HG02884 (cell line): ENCODE measurements around the gene NDUFB10.

ENCODE experiments used
- ATAC-seq: cut with Tn5 transposase; IDR thresholded peaks from one replicate; pipeline ENCODE4 v1.9.1; 2021; ENCODE audit warnings: mild to moderate bottlenecking, moderate library complexity; ENCODE audit not compliant: unreplicated experiment

Gene NDUFB10

DNA sequence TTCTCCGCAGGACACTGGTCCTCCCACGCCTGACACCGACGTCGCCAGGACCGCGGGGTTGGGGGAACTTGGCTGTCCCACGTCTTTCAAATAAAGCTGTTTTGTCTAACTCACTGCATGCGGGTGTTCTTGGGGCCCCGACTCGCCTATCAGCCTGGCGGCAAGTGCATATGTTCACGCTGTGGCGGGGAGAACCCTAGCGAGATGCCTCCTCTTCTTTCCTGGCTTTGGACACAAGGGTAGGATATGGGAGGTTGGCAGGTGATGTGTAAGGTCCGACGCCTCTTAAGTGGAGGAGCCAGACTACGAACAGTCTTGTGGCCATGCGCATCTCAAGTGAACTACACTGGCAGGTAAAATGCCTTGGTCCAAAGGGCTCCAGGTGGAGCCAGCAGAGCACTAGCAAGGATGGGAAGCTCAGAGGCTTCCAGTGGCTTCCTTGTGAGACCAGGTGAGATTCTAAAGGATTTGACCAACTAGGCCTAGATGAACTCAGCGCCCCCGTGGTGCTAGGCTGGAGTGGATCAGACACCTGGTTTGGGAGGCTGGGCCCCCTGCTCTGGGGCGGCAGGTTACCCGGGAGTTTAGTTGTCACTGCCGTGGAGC lies 6.2 kb downstream of the NDUFB10 start:
- ATAC-seq, result no peak

DNA sequence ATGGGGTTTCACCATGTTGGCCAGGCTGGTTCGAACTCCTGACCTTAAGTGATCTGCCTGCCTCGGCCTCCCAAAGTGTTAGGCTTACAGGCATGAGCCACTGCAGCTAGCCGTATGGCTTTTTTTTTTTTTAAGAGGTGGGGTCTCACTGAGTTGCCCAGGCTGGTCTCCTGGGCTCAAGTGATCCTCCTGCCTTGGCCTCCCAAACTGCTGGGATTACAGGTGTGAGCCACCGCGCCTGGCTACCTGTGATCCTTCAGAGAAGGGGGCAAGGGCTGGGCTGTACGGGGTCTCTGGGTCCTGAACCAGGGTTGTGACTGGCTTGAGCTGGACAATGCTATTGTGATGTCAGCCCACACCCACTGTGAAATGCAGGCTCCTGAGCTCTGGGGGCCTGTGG lies 7.1 kb downstream of the NDUFB10 start, which contains the start of gene RNF151:
Gene RNF151 (plus strand): TSS at position 397 of the 400 bp plus-strand sequence. CDS start 26 bp downstream, outside the sequence.
- no peak for ATAC-seq

DNA sequence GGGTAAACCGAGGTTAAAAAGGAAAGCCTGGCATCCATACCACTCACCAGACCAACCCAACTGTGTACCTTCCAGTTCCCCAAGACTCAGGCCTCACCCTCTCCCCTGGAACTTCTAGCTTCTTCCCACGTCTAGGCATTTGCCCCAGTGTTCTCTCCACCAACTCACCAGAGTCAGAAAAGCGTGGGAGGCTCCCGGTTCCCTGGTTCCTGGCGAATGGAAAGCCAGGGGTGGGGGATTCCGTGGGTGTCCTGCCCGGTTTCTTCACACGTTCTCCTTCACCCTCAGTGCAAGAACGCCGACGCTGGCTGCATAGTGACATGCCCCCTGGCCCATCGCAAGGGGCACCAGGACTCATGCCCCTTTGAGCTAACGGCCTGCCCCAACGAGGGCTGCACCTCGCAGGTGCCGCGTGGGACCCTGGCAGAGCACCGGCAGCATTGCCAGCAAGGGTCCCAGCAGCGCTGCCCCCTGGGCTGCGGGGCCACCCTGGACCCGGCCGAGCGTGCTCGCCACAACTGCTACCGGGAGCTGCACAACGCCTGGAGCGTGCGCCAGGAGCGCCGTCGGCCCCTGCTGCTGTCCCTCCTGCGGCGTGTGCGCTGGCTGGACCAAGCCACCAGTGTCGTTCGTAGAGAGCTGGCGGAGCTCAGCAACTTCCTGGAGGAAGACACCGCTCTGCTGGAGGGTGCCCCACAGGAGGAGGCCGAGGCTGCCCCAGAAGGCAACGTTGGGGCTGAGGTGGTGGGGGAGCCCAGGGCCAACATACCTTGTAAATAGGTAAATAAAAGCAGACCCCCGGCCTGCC lies 9.0 kb downstream of the NDUFB10 start:
- no peak for ATAC-seq

DNA sequence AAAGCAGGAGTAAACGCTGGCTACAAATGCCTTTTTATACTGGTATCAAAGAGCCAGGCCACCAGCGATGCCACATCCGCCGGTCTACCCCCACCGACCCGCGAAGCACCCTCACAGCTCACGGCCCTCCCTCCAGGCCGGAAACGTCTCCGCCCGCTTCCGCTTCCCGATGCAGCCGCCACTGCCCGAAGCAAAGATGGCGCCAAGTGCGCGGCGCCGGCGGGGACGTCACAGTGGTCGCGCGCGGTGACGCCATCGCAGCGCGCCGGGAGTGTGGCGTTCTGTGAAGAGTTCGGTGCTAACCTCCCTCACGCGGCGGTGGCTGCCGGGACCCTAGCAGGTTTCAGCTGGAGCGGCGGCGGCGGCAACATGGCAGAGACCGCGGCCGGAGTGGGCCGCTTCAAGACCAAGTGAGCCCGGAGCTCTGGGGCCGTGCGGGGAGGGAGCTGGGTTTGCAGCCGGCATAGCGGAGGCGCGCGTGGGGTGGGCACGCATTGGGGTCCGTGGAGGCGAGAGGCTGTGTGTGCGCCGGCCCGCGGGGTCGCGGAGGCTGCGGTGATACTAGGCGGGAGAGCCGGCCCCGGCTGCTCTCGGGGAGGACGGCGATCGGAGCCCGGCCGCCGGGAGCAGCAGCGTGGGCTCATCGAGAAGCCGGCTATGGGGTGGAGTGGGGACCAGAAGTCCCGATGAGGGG lies 12.6 kb downstream of the NDUFB10 start, which contains the start of gene TBL3:
Gene TBL3 (plus strand): TSS at position 258 of the 694 bp plus-strand sequence. CDS start 112 bp downstream, at position 370.
- peak; percentile 87 for ATAC-seq

DNA sequence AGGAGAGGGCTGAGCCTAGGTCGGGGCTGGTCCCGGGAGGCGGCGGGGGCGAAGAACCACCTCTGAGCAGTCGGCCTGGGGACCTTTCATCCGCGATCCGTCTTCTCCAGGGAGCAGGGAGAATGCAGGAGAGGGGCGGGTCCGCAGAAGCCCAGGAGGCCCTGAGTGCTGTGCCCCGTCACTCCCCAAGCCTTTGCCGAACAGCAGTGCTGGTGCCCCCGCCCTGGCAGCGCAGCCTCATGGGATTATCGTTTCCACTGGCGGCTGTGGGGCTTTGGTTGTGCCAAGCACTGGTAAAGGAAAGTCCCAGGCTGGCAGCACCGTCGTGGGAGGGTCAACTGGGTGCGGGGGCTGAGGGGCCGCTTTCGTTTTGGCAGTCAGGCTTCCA lies 13.1 kb downstream of the NDUFB10 start:
- ATAC-seq, result no peak

DNA sequence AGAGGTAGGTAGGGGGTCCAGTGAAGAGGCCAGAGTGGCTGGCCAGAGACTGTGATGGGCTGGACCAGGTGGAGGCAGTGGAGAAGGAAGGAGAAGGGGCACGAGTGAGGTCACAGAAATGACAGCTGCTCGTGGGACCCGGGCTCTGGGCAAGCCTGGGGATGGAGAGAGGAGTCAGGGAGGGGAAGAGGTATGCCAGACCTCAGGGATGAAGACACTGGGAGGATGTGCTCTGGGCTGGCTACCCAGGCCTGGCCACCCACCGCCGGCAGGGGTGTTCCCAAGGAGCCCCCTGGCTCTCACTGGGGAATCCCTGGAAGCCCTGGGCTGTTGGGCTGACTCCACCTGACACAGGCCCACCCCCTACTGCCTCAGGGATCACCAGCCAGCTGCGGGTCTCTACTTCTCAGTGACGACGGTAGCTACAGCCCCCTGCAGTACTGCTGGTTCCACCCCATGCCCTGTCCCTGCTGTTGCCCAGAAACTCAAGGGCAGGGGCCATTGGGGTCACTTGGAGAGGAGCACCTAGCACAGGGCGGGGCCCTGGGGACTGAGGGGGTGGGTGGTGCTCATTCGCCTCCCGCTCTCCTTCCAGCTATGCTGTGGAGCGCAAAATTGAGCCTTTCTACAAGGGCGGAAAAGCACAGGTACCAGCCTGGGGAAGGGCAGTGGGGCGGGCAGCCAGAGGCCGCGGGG lies 14.3 kb downstream of the NDUFB10 start:
- no peak for ATAC-seq

DNA sequence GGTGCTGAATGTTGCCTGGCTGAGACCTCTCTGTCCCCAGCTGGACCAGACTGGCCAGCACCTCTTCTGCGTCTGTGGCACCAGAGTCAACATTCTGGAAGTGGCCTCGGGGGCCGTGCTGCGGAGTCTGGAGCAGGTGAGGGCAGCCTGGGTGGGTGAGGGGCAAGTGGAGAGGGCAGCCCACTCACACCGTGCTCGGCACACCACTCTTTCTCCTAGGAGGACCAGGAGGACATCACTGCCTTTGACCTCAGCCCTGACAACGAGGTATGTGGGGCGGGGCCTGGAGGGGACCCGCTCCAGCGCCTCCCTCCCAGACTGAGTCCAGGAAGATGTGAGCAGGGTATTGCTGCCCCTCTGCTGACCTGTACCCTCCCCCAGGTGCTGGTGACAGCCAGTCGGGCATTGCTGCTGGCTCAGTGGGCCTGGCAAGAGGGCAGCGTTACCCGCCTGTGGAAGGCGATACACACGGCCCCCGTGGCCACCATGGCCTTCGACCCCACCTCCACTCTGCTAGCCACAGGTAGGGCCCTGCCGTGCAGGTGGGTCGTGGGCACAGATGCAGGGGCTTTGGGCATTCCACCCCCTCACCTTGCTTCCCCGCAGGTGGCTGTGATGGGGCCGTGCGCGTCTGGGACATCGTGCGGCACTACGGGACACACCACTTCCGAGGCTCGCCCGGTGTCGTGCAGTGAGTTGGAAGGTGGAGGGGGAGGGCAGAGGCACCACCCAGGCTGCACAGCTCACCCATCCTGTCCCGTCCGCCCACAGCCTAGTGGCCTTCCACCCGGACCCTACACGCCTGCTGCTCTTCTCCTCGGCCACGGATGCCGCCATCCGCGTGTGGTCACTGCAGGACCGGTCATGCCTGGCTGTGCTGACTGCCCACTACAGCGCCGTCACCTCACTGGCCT lies 15.1 kb downstream of the NDUFB10 start:
- no peak for ATAC-seq

DNA sequence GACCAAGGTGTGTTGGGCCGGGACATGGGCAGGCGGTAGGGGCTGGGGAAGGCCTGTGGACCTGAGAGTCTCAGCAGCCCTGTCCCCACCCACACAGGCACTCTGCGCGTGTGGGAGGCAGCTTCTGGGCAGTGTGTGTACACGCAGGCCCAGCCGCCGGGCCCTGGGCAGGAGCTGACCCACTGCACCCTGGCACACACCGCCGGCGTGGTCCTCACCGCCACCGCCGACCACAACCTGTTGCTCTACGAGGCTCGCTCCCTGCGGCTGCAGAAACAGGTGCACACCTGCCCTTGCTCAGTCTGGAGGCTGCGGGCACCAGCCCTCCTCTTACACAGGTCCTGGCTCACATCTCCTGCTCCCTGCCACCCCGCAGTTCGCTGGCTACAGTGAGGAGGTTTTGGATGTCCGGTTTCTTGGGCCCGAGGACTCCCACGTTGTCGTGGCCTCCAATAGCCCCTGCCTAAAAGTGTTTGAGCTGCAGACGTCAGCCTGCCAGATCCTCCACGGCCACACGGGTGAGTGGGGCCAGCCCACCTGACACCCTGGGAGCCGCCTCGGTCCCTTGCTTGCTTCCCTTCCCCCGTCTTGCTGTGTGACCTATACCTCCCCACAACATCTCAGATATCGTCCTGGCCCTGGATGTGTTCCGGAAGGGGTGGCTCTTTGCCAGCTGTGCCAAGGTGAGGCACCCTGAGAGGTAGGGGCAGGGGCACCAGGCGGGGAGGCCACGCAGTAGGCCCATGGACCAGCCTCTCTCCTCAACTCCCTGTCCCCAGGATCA lies 16.3 kb downstream of the NDUFB10 start:
- ATAC-seq, result no peak

DNA sequence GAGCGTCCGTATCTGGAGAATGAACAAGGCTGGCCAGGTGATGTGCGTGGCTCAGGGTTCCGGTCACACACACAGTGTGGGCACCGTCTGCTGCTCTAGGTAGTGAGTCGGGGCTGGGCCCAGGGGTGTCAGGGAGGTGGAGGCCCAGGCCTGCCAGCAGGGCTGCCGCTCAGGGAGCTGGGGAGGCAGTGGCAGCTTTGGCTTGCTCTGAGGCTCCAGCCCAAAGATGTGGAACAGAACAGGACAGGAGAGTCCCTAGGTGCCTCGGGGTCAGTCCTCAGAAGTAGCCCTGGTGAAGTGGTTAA lies 16.8 kb downstream of the NDUFB10 start:
- no peak for ATAC-seq

DNA sequence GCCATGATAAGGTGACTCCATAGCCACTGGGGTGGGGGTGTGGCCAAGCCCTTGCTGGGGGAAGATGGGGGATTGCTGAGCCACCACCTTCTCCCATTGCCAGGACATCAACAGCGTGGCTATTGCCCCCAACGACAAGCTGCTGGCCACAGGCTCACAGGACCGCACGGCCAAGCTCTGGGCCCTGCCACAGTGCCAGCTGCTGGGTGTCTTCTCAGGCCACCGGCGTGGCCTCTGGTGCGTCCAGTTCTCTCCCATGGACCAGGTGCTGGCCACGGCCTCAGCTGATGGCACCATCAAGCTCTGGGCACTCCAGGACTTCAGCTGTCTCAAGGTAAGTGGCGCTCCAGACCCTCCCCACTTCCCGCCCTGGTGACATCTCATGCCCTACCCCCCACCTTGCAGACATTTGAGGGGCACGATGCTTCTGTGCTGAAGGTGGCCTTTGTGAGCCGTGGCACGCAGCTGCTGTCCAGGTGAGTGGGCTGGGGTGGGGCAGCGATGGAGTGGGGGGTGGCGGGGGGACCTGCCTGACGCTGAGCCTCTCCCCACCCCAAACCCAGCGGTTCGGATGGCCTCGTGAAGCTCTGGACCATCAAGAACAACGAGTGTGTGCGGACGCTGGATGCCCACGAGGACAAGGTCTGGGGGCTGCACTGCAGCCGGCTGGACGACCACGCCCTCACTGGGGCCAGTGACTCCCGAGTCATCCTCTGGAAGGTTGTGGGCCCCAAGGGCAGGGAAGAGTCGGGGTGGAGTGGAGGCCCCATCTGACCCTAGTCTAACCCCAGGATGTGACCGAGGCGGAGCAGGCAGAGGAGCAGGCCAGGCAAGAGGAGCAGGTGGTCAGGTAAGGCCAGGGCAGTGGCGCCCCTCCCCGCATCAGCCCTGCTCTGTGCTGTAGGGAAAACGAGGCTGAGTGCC lies 17.9 kb downstream of the NDUFB10 start:
- no peak for ATAC-seq

DNA sequence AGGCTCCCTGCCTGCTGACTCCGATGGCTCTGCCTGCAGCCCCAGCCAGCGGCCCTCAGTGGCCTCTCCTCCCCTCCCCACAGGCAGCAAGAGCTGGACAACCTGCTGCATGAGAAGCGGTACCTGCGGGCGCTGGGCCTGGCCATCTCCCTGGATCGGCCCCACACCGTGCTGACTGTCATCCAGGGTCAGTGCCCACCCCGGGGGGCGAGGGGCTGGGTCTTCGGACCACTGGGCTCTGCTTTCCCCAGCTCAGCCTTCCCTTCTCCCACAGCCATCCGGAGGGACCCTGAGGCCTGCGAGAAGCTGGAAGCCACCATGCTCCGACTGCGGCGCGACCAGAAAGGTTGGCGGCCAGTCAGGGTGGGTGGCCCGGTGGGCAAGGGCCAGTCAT lies 18.5 kb downstream of the NDUFB10 start:
- no peak for ATAC-seq

DNA sequence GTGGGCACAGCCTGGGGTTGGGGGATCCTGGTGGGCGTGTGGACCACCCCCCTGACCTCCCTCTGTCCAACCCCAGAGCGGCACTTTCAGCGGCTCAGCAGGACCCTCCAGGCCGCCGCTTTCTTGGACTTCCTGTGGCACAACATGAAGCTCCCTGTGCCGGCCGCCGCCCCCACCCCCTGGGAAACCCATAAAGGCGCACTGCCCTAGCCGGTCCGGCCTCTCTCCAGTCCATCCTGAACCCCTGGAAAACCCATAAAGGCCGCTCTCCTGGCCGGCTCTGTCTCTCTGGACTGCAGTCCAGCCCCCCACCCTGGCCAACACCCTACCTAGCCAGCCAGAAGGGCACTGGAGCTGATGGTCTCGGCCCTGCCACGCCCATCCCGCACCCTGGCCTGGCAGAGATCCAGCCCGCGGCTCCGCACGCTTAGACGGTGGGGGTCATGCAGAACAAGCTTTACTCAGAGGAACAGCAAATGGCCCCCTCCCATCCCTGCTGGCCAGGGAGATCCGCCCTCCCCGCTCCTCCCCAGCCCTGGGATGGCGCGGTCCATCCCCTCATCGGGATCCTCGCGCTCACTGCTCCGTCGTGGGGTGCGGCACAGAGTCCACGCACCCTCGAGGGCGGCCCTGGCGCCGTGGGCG lies 19.3 kb downstream of the NDUFB10 start:
- no peak for ATAC-seq

DNA sequence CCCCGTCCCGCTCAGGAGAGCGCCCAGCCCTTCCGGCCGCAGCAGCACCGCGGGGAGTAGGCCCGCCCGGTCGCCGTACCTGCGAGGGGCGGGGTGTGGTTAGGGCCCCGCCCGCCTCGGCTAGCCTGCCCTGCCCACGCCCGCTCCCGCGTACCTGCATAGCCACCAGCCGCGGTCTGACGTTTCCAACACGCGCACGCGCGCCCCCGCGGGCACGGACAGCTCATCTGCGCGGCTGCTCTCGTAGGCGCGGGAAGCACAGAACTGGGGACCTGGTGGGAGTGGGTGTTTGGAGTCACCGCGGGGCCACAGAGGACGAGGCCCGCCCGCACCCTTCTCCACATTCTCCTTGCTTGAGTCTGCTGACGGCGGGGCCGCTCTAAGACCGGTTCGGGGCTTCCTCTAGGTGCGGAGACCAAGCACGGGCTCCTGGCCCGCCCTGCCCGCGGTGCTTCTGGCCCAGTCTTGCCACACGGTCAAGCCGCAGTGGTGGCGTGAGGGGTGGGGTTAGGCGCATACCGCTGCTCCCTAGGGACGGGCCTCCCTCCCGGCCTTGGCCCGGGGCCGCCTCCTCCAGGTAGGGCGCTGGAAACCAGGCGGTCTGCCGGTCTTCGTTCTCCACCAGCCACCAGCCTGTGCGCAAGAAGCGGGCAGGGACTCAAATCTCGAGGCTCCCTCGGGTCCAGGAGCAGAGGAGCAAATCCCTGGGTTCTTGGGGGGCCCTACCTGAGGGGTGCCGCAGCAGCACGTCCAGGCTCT lies 20.1 kb downstream of the NDUFB10 start:
- ATAC-seq, result no peak

DNA sequence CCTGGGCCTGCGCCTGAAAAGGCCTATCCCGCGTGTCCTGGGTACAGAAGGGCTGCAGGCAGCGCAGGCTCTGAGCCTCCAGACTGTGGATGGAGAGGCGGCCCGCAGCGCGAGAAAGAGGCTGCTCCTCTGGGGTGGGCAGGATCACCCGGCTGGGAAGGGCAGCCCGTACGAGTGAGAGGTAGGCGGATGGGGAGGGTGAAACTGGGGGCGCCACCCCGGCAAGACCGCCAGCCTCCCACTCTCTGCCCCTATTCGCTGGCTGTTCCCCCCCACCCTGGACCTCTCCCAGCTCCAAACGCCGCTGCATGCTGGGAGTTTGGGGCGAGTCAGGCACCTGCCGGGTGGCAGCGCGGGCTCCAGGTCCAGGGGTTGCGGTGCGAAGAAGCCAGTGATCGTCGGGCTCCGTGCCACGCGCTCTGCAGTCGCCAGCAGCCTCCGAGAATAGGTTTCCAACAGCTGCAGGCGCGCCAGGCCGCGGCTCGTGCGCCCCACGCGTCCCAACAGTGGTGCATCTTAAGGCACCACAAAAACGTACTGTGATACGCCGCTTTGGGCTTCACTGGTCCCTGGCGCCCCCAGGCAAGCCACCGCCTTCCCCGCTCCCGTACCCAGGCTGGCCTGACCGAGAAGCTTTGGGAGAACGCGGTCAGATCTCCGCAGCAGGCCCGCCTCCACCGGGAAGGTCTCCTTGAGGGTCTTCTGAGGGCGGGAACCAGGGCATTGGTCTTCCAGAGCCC lies 20.9 kb downstream of the NDUFB10 start:
- ATAC-seq, result no peak

DNA sequence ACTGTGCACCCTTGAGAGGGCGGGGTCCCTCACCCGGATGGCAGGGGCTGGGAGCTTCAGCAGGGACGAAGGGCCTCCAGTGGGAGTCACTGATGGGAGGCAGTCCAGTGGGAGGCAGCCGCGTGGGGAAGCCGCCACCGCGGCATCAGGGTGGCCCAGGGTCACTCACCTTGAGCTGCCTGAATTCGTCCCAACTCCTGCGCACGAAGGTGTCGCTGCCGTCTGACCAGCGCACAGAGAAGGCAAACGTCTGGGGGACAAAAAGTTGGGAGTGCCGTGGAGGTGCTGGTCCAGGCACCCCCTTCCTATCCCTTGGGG lies 21.4 kb downstream of the NDUFB10 start:
- no peak for ATAC-seq

DNA sequence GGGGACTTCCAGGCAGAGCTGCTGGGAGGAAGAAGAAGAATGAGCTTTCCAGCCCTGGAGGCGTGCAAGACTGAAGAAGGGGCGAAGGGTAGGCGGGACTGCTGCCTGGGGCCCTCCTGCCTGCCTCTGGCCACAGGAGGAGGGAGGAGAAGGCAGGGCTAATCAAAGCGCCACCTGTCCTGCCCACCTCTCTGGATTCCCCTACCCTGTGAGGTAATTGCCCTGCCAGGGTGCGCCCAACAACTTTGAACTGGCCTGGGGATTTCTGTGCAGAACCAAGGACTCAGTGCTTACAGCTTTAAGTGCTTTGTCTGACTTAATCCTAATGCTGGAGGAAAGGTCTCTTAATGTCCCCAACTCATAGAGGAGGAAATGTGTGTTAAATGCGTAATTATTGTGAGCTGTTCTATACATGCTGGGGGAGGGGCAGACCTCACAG lies 22.1 kb downstream of the NDUFB10 start, which contains the start of gene NOXO1:
Gene NOXO1 (minus strand): TSS at position 72 of the 439 bp plus-strand sequence. CDS start 290 bp downstream, outside the sequence.
- no peak for ATAC-seq
